HG03378 (cell line): ENCODE measurements around the gene SYNJ2.

Experiments
- ATAC-seq: cut with Tn5 transposase; IDR thresholded peaks from one replicate; pipeline ENCODE4 v1.9.1; 2021; ENCODE audit warnings: mild to moderate bottlenecking, moderate library complexity; ENCODE audit not compliant: unreplicated experiment

Gene SYNJ2

GRCh38 chr6:158039178-158039557, 57.5 kb downstream of the SYNJ2 start:
- no peak for ATAC-seq

DNA sequence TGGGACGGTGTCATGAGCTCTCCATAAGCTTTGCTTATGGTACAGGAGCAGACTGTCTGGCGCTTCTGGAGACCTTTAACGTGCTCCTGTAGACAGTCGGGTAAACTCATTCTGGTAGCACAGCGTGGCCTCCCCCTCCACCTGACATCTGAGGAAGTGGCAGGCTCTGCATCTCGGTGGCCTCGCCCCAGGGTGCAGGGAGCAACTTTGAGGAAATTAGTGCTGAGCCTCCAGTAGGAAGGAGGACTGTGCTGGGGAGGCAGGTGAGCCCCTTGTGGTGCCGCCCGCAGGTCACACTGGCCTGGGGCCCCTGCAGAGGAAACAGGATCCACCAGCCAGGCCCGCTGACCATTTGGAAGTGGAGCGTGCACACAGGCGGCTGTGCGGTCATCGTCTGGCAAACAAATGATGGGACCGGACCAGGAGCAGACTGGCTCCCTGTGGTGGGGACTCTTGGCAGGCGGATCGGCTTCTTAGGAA, 57.9 kb downstream of the SYNJ2 start:
- no peak for ATAC-seq

- peak; percentile 78 for ATAC-seq
Observed at GRCh38 chr6:158040051-158040803, 58.6 kb downstream of the SYNJ2 start.

- no peak for ATAC-seq
Observed at GRCh38 chr6:158040804-158041347, 59.2 kb downstream of the SYNJ2 start.

- no peak for ATAC-seq
Observed at GRCh38 chr6:158041370-158041769, 59.7 kb downstream of the SYNJ2 start.

DNA sequence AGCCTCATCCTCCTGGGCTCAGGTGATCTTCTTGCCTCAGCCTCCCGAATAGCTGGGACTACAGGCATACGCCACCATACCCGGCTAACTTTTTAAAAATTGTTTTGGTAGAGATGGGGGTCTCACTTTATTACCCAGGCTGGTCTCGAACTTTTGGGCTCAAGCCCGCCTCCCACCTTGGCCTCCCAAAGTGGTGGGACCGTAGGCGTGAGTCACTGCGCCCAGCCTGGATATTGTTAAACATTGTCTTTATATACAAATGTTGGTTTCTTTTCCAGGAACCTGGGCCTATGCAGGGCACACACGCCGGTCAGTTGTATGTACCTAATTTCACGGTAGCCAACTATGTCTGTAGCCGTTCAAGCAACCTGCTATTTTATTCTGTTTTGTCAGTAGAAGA, 60.1 kb downstream of the SYNJ2 start:
- ATAC-seq: no peak

GRCh38 chr6:158042245-158042798, 60.7 kb downstream of the SYNJ2 start:
- ATAC-seq: no peak

DNA sequence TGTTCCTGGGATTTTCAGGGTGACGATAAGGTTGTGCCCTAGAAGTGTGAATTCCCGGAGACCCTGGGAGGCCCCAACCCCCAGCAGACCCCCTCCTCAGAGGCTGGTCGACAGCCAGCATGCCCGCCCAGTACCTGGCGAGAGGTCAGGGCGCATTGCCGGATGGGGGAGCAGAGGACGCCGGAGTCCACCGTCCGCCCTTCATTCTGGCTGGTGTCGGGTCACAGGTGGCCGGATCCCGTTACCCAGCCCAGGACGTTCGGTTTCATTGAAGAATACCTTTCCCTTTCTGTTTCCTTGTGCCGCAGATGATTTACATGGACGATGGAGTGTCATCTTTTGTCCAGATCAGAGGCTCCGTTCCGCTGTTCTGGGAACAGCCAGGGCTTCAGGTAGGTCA, 61.3 kb downstream of the SYNJ2 start:
- no peak for ATAC-seq

GRCh38 chr6:158043586-158044524, 62.2 kb downstream of the SYNJ2 start:
- ATAC-seq: no peak

GRCh38 chr6:158044525-158044888, 62.8 kb downstream of the SYNJ2 start:
- ATAC-seq: no peak

DNA sequence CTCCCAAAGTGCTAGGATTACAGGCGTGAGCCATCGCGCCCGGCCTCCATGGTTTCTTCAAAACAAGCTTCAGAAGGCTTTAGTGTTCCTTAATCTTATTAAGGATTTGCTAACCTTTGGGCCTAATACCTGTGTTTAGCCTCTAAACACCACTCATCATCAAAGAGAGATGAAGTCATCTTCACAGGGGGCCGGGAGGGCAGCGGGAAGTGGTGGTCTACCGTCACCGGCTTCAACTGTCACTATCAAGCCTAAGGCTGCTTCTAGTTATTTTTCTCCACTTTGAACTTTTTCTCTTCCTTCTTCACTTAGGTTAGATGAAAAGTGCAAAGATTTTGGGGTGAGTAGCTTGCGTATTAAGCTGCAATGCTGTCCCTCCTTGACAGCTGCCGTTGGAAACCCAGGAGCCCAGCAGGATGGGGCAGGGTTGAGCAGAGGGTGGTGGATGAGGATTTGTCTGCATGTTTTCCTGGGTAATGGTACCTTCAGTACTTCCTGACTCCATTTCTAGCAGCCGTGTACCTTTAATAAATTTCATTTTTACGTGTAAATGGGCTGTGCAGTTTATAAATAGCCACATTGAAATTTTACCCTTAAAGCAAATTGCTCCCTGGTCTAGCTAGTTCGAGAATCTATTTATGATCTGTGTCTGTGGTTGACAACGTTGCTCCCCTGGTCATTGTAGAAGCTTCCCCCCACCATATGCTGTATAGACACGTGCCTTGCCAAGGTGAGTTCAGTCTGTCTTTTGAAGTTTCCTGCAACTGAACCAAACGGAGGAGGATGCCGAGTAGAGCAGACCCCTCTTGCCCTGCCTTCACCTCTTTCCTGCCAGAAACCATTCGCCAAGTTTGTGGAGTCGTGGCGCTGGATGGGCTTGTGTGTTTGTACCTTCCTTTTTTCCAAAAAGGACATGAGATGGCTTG, 64.8 kb downstream of the SYNJ2 start:
- no peak for ATAC-seq

DNA sequence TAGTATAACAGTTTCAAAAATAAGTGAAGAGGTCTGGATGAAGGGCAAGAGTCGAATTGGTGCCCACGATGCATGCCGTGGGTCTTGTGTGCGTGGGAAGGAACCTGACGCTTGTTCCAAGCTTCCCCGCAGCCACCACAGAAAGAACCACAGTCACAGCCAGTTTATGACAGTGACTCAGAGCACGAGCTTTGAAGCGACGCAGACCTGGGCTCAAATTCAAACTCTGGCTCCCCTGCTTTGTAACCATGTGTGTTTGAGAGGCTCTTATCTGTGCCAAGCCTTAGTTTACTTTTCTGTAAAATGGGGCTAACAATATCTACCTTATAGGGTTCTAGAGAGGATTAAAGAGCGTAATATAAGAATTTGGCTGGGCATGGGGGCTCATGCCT, 65.5 kb downstream of the SYNJ2 start:
- no peak for ATAC-seq

GRCh38 chr6:158047563-158048323, 66.1 kb downstream of the SYNJ2 start:
- ATAC-seq: no peak

GRCh38 chr6:158048589-158048988, 66.9 kb downstream of the SYNJ2 start:
- ATAC-seq: no peak

- ATAC-seq: no peak
Observed at GRCh38 chr6:158049055-158050028, 67.7 kb downstream of the SYNJ2 start.

GRCh38 chr6:158050107-158050735, 68.6 kb downstream of the SYNJ2 start:
- ATAC-seq: no peak

- ATAC-seq: no peak
Observed at GRCh38 chr6:158050955-158051354, 69.3 kb downstream of the SYNJ2 start.

- no peak for ATAC-seq
Observed at GRCh38 chr6:158051968-158052367, 70.3 kb downstream of the SYNJ2 start.
